Activated T-helper 17 cell treated with anti-CD3 and anti-CD28 coated beads, Interleukin-2, amount 50 U/mL, for 72 hours (primary cell): ENCODE measurements around the gene AQP3. TPM values are rescaled to one million over a fixed set of nuclear protein-coding genes. Genes with fewer than 3 reads are reported as not detected.
A peak's percentile ranks its signal among the peaks of the same experiment; 100 is the strongest.

Experiments used
- ATAC-seq: fragments of 150-1000 bp; cut with Tn5 transposase; replicated peaks from 2 replicates; pipeline ENCODE4 v1.10.0; 2021; ENCODE audit warnings: mild to moderate bottlenecking, moderate library complexity
- H3K27ac Mint-ChIP-seq: one replicate; pipeline ENCODE4 v1.8.0; 2022; ENCODE audit warnings: mixed read lengths
- H3K27me3 Mint-ChIP-seq: one replicate; pipeline ENCODE4 v1.8.0; 2022; ENCODE audit warnings: mixed read lengths
- H3K36me3 Mint-ChIP-seq: one replicate; pipeline ENCODE4 v1.8.0; 2022; ENCODE audit warnings: low read depth, mild to moderate bottlenecking, mixed read lengths
- H3K4me1 Mint-ChIP-seq: one replicate; pipeline ENCODE4 v1.8.0; 2022; ENCODE audit warnings: mixed read lengths
- H3K4me3 Mint-ChIP-seq: one replicate; pipeline ENCODE4 v1.8.0; 2022; ENCODE audit warnings: mild to moderate bottlenecking, mixed read lengths
- H3K9me3 Mint-ChIP-seq: one replicate; pipeline ENCODE4 v1.8.0; 2022; ENCODE audit warnings: mixed read lengths
- total RNA-seq, 2 donors: library from RNA; stranded (reverse); gene quantifications; one replicate each; pipeline ENCODE4 v1.2.3, GENCODE V29; 2022

The AQP3 gene
- total RNA-seq, 2 donors from 2014 or later = 37.3 to 72.5 TPM

DNA sequence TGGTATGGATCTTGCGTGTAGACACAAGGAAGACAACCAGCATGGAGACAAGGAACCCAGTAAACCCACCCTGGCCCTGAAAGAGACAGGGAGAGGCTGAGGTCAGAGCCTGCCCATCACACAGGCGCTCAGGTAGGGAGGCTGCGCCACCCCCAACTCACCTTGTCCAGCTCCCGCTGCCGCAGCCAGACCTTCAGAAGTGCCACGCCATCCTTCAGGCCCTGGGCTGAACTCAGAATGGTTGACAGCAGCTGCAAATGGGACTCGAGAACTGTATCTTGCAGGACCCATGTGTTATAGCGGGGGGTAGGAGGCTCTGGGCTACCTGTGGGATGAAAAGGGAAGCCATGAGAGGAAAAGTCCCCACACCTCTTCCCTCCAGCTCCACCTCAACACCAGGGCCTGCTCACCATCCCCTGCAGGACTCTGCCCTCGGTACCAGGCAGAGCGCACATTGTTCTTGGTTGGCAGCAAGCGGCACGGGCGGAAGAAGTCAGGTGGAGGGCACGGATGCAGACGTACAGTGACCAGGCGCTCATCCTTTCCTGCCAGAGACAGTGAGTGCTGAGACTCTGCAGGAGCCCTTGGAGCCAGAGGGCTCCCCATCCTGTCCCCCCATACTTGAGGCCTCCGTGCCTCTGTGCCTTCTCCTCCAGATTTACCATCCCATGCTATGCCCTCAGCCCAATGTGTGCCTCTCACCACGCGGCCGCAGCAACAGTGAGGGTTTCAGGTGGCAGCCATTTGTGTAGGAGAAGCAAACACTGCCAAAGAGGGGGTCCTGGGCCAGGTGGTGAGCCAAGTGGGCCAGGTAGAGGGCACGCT is 21.6 kb upstream of the AQP3 start:
- Mint-ChIP-seq H3K27ac (no peak overlapping the region), H3K4me1 (peaks cover 6% of the 10 kb centered on the region), H3K4me3 (no peak overlapping the region), H3K36me3 (peaks cover 89% of the 10 kb centered on the region), H3K9me3 (no peaks in the 10 kb centered on the region), H3K27me3 (no peaks in the 10 kb centered on the region)
- ATAC-seq = no peak

DNA sequence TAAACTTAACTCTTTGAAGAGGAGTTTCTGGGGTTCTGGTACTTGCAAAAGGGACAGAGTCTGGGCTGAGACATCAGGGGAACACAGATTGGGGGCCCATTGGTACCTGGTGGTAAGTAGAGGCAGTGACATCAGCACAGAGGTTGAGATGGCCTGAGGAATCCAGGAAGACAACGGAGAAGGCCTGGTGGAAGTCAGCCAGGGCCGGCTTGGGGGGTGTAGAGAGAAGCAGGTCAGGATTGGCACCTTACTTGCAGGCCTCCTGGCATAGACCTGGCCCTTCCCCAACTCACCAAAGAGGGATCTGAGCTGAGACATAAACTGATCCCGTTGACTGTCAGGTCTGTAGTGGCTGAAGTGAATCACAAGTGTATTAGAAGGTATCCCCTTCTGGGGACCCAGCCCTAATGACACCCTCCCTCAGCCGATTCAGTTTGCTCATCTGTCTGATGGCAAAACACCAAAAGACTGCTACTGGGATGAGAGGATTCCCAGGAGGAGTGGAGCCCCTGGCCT is 20.9 kb upstream of the AQP3 start:
- H3K27me3 Mint-ChIP-seq = no peaks in the 10 kb centered on the region
- peaks cover 89% of the 10 kb centered on the region for H3K36me3 Mint-ChIP-seq
- no peak overlapping the region for H3K4me3 Mint-ChIP-seq
- ATAC-seq = no peak
- H3K9me3 Mint-ChIP-seq = no peaks in the 10 kb centered on the region
- H3K27ac Mint-ChIP-seq = no peak overlapping the region
- H3K4me1 Mint-ChIP-seq = peaks cover 6% of the 10 kb centered on the region

DNA sequence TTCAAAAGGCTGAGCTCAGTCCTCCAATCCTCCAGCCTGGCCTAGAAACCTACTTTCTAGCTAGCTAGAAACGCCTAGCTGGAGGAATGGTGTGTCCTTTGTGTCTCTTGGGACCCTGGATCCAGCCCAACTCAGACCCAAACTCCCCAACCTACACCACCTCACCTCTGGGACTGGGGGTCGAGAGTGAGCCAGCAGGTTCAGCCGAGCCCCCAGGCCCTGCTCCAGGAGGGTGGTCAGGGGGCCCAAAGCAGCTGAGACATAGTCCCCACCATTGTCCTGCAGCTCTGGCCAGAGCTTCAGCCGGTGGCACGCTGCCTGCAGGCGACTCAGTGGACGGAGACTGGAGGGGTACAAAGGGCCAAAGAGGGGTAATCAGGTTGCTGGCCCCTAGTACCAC is 20.1 kb upstream of the AQP3 start:
- no peaks in the 10 kb centered on the region for H3K9me3 Mint-ChIP-seq
- H3K27ac Mint-ChIP-seq = no peak overlapping the region
- no peaks in the 10 kb centered on the region for H3K27me3 Mint-ChIP-seq
- peaks cover 6% of the 10 kb centered on the region for H3K4me1 Mint-ChIP-seq
- no peak overlapping the region for H3K4me3 Mint-ChIP-seq
- H3K36me3 Mint-ChIP-seq = peaks cover 97% of the 10 kb centered on the region
- no peak for ATAC-seq

- peaks cover 6% of the 10 kb centered on the region for H3K4me1 Mint-ChIP-seq
Measured at GRCh38 chr9:33466565-33467495, 19.4 kb upstream of the AQP3 start.

GRCh38 chr9:33465596-33466564 is 18.5 kb upstream of the AQP3 start:
- Mint-ChIP-seq H3K4me3 (no peak overlapping the region), H3K36me3 (peaks cover 99% of the 10 kb centered on the region), H3K4me1 (peaks cover 4% of the 10 kb centered on the region), H3K27ac (no peak overlapping the region), H3K27me3 (no peaks in the 10 kb centered on the region), H3K9me3 (no peaks in the 10 kb centered on the region)
- no peak for ATAC-seq

More at GRCh38 chr9:33466565-33467495, 19.4 kb upstream of the AQP3 start:
- H3K36me3 Mint-ChIP-seq = peaks cover 99% of the 10 kb centered on the region
- no peaks in the 10 kb centered on the region for H3K9me3 Mint-ChIP-seq
- no peak overlapping the region for H3K4me3 Mint-ChIP-seq
- ATAC-seq = peak; percentile 87
- no peak overlapping the region for H3K27ac Mint-ChIP-seq
- H3K27me3 Mint-ChIP-seq = no peaks in the 10 kb centered on the region

GRCh38 chr9:33465096-33465495 is 17.7 kb upstream of the AQP3 start:
- H3K36me3 Mint-ChIP-seq = peaks cover 94% of the 10 kb centered on the region
- ATAC-seq = no peak
- H3K4me1 Mint-ChIP-seq = peaks cover 4% of the 10 kb centered on the region
- no peak overlapping the region for H3K4me3 Mint-ChIP-seq
- H3K9me3 Mint-ChIP-seq = no peaks in the 10 kb centered on the region
- no peaks in the 10 kb centered on the region for H3K27me3 Mint-ChIP-seq
- peak overlapping the region; percentile 63 for H3K27ac Mint-ChIP-seq

GRCh38 chr9:33464045-33464636 is 16.7 kb upstream of the AQP3 start:
- Mint-ChIP-seq H3K27me3 (no peaks in the 10 kb centered on the region), H3K4me3 (no peak overlapping the region), H3K9me3 (no peaks in the 10 kb centered on the region), H3K4me1 (peaks cover 5% of the 10 kb centered on the region), H3K36me3 (peaks cover 85% of the 10 kb centered on the region), H3K27ac (peak overlapping the region; percentile 63)
- ATAC-seq = no peak

GRCh38 chr9:33463151-33463550 is 15.8 kb upstream of the AQP3 start:
- Mint-ChIP-seq H3K27me3 (no peaks in the 10 kb centered on the region), H3K27ac (no peak overlapping the region), H3K4me1 (peaks cover 14% of the 10 kb centered on the region), H3K36me3 (peaks cover 75% of the 10 kb centered on the region), H3K4me3 (no peak overlapping the region), H3K9me3 (no peaks in the 10 kb centered on the region)
- no peak for ATAC-seq

- Mint-ChIP-seq H3K4me3 (no peak overlapping the region), H3K4me1 (peaks cover 20% of the 10 kb centered on the region), H3K27ac (peak overlapping the region; percentile 27), H3K27me3 (no peaks in the 10 kb centered on the region), H3K9me3 (no peaks in the 10 kb centered on the region), H3K36me3 (peaks cover 58% of the 10 kb centered on the region)
- no peak for ATAC-seq
Measured at GRCh38 chr9:33461492-33461891, 14.1 kb upstream of the AQP3 start.

DNA sequence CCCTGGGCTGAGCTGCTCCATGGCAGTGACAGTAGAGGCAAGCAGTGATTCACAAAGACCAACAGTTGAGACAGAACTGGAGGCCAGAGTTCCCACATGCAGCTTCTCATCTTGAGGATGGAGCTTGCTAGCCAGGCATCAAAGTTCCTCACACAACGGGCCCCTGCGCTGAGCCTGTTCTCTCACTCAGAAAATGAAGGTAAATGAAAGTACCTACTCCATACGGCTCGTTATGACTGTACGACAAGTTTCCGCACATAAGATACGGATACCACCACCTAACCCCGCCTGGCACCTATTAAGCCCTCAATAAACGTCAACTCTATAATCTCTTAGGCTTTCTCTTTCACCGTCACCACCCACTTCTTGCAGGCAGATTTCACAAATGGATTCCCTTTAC is 13.5 kb upstream of the AQP3 start:
- Mint-ChIP-seq H3K27me3 (no peaks in the 10 kb centered on the region), H3K9me3 (no peaks in the 10 kb centered on the region), H3K36me3 (peaks cover 52% of the 10 kb centered on the region), H3K4me1 (peaks cover 24% of the 10 kb centered on the region), H3K4me3 (no peak overlapping the region), H3K27ac (peak overlapping the region; percentile 27)
- peak; percentile 30 for ATAC-seq

DNA sequence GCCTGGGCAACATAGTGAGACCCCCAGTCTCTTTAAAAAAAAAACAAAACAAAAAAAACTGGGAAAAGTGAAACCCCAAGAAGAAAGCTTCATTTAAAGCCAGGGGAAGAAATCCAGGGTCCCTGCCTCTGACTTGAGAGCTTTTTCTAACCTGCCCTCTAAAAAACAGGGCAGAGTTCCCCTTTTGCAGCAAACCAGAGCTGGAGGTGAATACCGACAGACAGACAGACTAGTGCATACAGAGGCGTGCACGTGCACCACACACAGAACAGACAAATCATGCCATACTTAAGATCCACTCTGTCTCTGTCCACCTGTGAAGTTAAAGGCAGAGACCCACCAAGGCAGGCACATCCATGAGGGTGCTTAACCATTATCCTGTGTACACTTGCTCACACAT is 11.7 kb upstream of the AQP3 start:
- peaks cover 34% of the 10 kb centered on the region for H3K36me3 Mint-ChIP-seq
- no peaks in the 10 kb centered on the region for H3K27me3 Mint-ChIP-seq
- peak overlapping the region; percentile 74 for H3K4me3 Mint-ChIP-seq
- ATAC-seq = no peak
- peaks cover 35% of the 10 kb centered on the region for H3K4me1 Mint-ChIP-seq
- no peaks in the 10 kb centered on the region for H3K9me3 Mint-ChIP-seq
- H3K27ac Mint-ChIP-seq = peak overlapping the region; percentile 95

- peak overlapping the region; percentile 74 for H3K4me3 Mint-ChIP-seq
- peaks cover 28% of the 10 kb centered on the region for H3K36me3 Mint-ChIP-seq
- H3K27me3 Mint-ChIP-seq = no peaks in the 10 kb centered on the region
- peaks cover 41% of the 10 kb centered on the region for H3K4me1 Mint-ChIP-seq
- peak overlapping the region; percentile 95 for H3K27ac Mint-ChIP-seq
- no peaks in the 10 kb centered on the region for H3K9me3 Mint-ChIP-seq
- peak; percentile 82 for ATAC-seq
Measured at GRCh38 chr9:33458444-33458843, 11.1 kb upstream of the AQP3 start.

DNA sequence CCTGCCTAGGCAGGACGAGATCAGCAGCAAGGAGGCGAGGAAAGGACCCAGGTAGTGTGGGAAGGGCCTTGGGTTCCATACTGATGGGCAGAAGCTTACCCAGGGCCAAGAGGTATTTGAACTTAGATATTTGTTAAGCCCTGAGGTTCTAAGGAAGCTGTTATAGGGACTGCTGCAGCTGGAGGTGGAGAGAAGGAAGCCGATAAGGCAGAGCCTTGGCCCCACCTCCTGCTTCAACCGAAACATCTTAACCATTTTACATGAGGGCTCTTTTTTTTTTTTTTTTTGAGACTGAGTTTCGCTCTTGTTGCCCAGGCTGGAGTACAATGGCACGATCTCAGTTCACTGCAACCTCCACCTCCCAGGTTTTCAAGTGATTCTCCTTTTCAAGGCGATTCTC is 8.6 kb upstream of the AQP3 start:
- ATAC-seq = peak; percentile 17
- Mint-ChIP-seq H3K27ac (peak overlapping the region; percentile 80), H3K27me3 (no peaks in the 10 kb centered on the region), H3K9me3 (no peaks in the 10 kb centered on the region), H3K4me1 (peaks cover 50% of the 10 kb centered on the region), H3K4me3 (peak overlapping the region; percentile 72), H3K36me3 (peaks cover 3% of the 10 kb centered on the region)
